ENCODE results near the gene EIF4G3. TPM values are rescaled to one million over a fixed set of nuclear protein-coding genes. Genes with fewer than 3 reads are reported as not detected.

Gene EIF4G3
- total RNA-seq, 4 donors from 2014 or later = 24.4 to 57.0 (median 27.9) TPM

- intact Hi-C loops (cut with DNase I; ENCODE audit: low total_unique reads) = no loop called here
- DNase-seq (ENCODE audit: low spot score in 2 of 2) = no peak
- 63 to 65% methylated on average over 4 of the region's 4 CpGs for WGBS, 2 donors
- no peak overlapping the region for H3K4me3 ChIP-seq (ENCODE audit: low read depth, poor library complexity, severe bottlenecking)
- TF ChIP-seq, protein P1, sequence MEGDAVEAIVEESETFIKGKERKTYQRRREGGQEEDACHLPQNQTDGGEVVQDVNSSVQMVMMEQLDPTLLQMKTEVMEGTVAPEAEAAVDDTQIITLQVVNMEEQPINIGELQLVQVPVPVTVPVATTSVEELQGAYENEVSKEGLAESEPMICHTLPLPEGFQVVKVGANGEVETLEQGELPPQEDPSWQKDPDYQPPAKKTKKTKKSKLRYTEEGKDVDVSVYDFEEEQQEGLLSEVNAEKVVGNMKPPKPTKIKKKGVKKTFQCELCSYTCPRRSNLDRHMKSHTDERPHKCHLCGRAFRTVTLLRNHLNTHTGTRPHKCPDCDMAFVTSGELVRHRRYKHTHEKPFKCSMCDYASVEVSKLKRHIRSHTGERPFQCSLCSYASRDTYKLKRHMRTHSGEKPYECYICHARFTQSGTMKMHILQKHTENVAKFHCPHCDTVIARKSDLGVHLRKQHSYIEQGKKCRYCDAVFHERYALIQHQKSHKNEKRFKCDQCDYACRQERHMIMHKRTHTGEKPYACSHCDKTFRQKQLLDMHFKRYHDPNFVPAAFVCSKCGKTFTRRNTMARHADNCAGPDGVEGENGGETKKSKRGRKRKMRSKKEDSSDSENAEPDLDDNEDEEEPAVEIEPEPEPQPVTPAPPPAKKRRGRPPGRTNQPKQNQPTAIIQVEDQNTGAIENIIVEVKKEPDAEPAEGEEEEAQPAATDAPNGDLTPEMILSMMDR (IDR thresholded peaks at IDR 0.05) = no peak
- no peak for TF ChIP-seq POLR2A (IDR thresholded peaks at IDR 0.05)
These were observed 126.7 kb downstream of the EIF4G3 start for GRCh38 chr1:21050031-21050430.

DNA sequence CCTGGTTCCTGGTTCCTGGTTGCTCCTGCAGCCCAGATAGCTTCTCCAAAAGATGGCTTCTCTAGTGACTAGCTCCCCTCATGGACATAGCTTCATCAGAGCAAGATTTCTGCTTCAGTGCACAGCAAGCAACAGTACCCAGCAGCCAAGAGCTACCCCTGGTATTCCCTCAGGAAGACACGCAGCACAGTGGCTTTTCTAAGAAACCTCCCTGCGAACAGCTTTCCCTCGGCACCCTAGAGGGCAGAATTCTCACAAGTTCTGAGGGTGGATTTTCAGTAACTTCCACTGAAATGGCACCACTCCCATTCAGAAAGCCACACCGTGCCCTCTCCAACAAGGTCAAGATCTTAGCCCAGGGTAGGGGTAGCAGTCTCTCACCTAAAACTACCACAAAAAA, 128.2 kb downstream of the EIF4G3 start:
- TF ChIP-seq POLR2A (IDR thresholded peaks at IDR 0.05) = no peak
- 97 to 98% methylated on average over 4 of the region's 4 CpGs for WGBS, 2 donors
- no peak overlapping the region for H3K4me3 ChIP-seq (ENCODE audit: low read depth, poor library complexity, severe bottlenecking)
- intact Hi-C loops (cut with DNase I; ENCODE audit: low total_unique reads) = no loop called here
- DNase-seq (ENCODE audit: low spot score in 2 of 2) = no peak

DNA sequence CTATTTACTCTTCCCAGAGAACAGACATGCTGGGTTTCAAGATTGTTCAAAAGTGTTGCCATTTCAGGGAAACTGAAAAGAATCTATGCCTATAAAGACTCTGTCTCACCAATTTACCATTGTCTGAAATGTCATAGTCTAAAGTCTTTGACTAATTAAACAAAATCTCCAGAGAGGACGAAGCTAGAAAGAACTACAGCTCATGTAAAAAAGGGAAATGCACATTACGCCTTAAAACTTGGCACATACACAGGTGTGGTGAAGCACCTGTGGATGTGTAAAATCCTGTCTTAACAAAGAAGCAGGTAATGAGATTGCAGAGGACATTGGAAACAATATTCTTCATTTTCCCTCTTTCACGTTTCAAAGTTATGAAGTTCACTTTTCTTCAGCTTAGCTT, 130.6 kb downstream of the EIF4G3 start:
- DNase-seq (ENCODE audit: low spot score in 2 of 2) = no peak
- no peak for TF ChIP-seq POLR2A (IDR thresholded peaks at IDR 0.05)
- TF ChIP-seq, protein P1 (IDR thresholded peaks at IDR 0.05) = no peak
- intact Hi-C loops (cut with DNase I; ENCODE audit: low total_unique reads) = no loop called here
- no peak overlapping the region for H3K4me3 ChIP-seq (ENCODE audit: low read depth, poor library complexity, severe bottlenecking)
- WGBS, 2 donors = 83 to 86% methylated on average over 3 of the region's 3 CpGs

- intact Hi-C loops (cut with DNase I; ENCODE audit: low total_unique reads) = no loop called here
- whole genome bisulfite sequencing, 2 donors = 35 to 36% methylated on average over 2 of the region's 2 CpGs
- DNase-seq (ENCODE audit: low spot score in 2 of 2) = no peak
- TF ChIP-seq POLR2A (IDR thresholded peaks at IDR 0.05) = no peak
- TF ChIP-seq, protein P1 (IDR thresholded peaks at IDR 0.05) = no peak
- H3K4me3 ChIP-seq (ENCODE audit: low read depth, poor library complexity, severe bottlenecking) = no peak overlapping the region
These were observed 131.3 kb downstream of the EIF4G3 start for GRCh38 chr1:21045351-21045750.

- no peak for DNase-seq (ENCODE audit: low spot score in 2 of 2)
- intact Hi-C loops (cut with DNase I; ENCODE audit: low total_unique reads) = no loop called here
- no peak overlapping the region for H3K4me3 ChIP-seq (ENCODE audit: low read depth, poor library complexity, severe bottlenecking)
- 59 to 69% methylated on average over 2 of the region's 2 CpGs for WGBS, 2 donors
- TF ChIP-seq, protein P1 (IDR thresholded peaks at IDR 0.05) = no peak
- no peak for TF ChIP-seq POLR2A (IDR thresholded peaks at IDR 0.05)
These were observed 133.6 kb downstream of the EIF4G3 start for GRCh38 chr1:21042929-21043605.

GRCh38 chr1:21041541-21041940, 135.2 kb downstream of the EIF4G3 start:
- no peak overlapping the region for H3K4me3 ChIP-seq (ENCODE audit: low read depth, poor library complexity, severe bottlenecking)
- no peak for TF ChIP-seq POLR2A (IDR thresholded peaks at IDR 0.05)
- TF ChIP-seq, protein P1 (IDR thresholded peaks at IDR 0.05) = no peak
- intact Hi-C loops (cut with DNase I; ENCODE audit: low total_unique reads) = no loop called here
- WGBS, 2 donors = 92 to 97% methylated on average over 2 of the region's 2 CpGs
- DNase-seq (ENCODE audit: low spot score in 2 of 2) = no peak

All from lower leg skin (tissue), 4 donors.